GM19351 (cell line): ENCODE measurements around the gene MAPKBP1.
"Not testable (repeated sequence)": the region's sequence is repeated elsewhere in the genome, so short reads cannot be mapped to it uniquely, and the experiment has no call there.

Source experiments
- ATAC-seq: cut with Tn5 transposase; IDR thresholded peaks from one replicate; pipeline ENCODE4 v1.9.1; 2021; ENCODE audit warnings: mild to moderate bottlenecking, moderate library complexity; ENCODE audit not compliant: unreplicated experiment

MAPKBP1 gene

GRCh38 chr15:41774062-41774881 is at the start of gene MAPKBP1:
TSS of gene MAPKBP1 (plus strand) at chr15:41774484. CDS start at chr15:41775276, 792 bp downstream.
- peak; percentile 74 for ATAC-seq

- ATAC-seq: no peak
Measured at GRCh38 chr15:41727143-41727542, 47.1 kb upstream of the MAPKBP1 start.

GRCh38 chr15:41728061-41728460 is 46.2 kb upstream of the MAPKBP1 start:
- ATAC-seq: not testable (repeated sequence)

- no peak for ATAC-seq
Measured at GRCh38 chr15:41730543-41730942, 43.7 kb upstream of the MAPKBP1 start.

GRCh38 chr15:41732483-41732882 is 41.8 kb upstream of the MAPKBP1 start:
- ATAC-seq: no peak

GRCh38 chr15:41734079-41734478 is 40.2 kb upstream of the MAPKBP1 start:
- ATAC-seq: no peak

- ATAC-seq: no peak
Measured at GRCh38 chr15:41735046-41735445, 39.2 kb upstream of the MAPKBP1 start.

- not testable (repeated sequence) for ATAC-seq
Measured at GRCh38 chr15:41735492-41735891, 38.8 kb upstream of the MAPKBP1 start.

GRCh38 chr15:41746802-41747201 is 27.5 kb upstream of the MAPKBP1 start:
- ATAC-seq: no peak

- no peak for ATAC-seq
Measured at GRCh38 chr15:41756198-41756597, 18.1 kb upstream of the MAPKBP1 start.

- no peak for ATAC-seq
Measured at GRCh38 chr15:41772720-41773331, 1.5 kb upstream of the MAPKBP1 start.

GRCh38 chr15:41773332-41773728 is 954 bp upstream of the MAPKBP1 start:
- no peak for ATAC-seq

- no peak for ATAC-seq
Measured at GRCh38 chr15:41773729-41774061, 589 bp upstream of the MAPKBP1 start.

GRCh38 chr15:41774882-41775417 is 666 bp downstream of the MAPKBP1 start:
- ATAC-seq: no peak

- ATAC-seq: no peak
Measured at GRCh38 chr15:41775651-41776050, 1.4 kb downstream of the MAPKBP1 start.

GRCh38 chr15:41777421-41777973 is 3.2 kb downstream of the MAPKBP1 start:
- no peak for ATAC-seq

- no peak for ATAC-seq
Measured at GRCh38 chr15:41778521-41778920, 4.2 kb downstream of the MAPKBP1 start.

GRCh38 chr15:41779662-41780157 is 5.4 kb downstream of the MAPKBP1 start:
- no peak for ATAC-seq

GRCh38 chr15:41780266-41780665 is 6.0 kb downstream of the MAPKBP1 start:
- ATAC-seq: no peak

- ATAC-seq: no peak
Measured at GRCh38 chr15:41780727-41781126, 6.4 kb downstream of the MAPKBP1 start.

GRCh38 chr15:41782371-41783282 is 8.3 kb downstream of the MAPKBP1 start:
- no peak for ATAC-seq
